Upper lobe of left lung (tissue), 6 donors: ENCODE data around the gene MVP. TPM values are rescaled to one million over a fixed set of nuclear protein-coding genes. Genes with fewer than 3 reads are reported as not detected.

ENCODE experiments used
- ATAC-seq, 2 donors: fragments of 200-7000 bp; cut with Tn5 transposase; one replicate each; pipeline ENCODE4 v1.9.1; 2022; ENCODE audit warnings: mild to moderate bottlenecking in 2 of 2, moderate library complexity in 2 of 2; ENCODE audit not compliant: low FRiP score in 2 of 2
- DNase-seq, 2 donors: peaks; one replicate each; pipeline ENCODE4 v3.0.0-alpha.2; 2019 to 2020
- H3K27ac ChIP-seq, 4 donors: fragments of 200-600 bp; sonication (generic); one replicate each; pipeline ENCODE4 v1.5.1; 2016 to 2019
- H3K27me3 ChIP-seq, 4 donors: fragments of 200-600 bp; sonication (generic); one replicate each; pipeline ENCODE4 v1.5.1; 2017 to 2019
- H3K36me3 ChIP-seq, 4 donors: fragments of 200-600 bp; sonication (generic); one replicate each; pipeline ENCODE4 v1.5.1; 2016 to 2019
- H3K4me1 ChIP-seq, 4 donors: fragments of 200-600 bp; sonication (generic); one replicate each; pipeline ENCODE4 v1.5.1; 2018 to 2019
- H3K4me3 ChIP-seq, 4 donors: fragments of 200-600 bp; sonication (generic); one replicate each; pipeline ENCODE4 v1.5.1; 2017 to 2019; ENCODE audit warnings: mild to moderate bottlenecking in 2 of 4, moderate library complexity in 1 of 4
- H3K9me3 ChIP-seq, 4 donors: fragments of 200-600 bp; sonication (generic); one replicate each; pipeline ENCODE4 v1.5.1; 2018 to 2019
- CTCF ChIP-seq, 6 experiments: fragments of 450-650 bp in 4 of 6; fragments of 200-600 bp in 2 of 6; sonication (generic) in 2 of 6; IDR thresholded peaks; one replicate each; pipeline ENCODE4 v1.5.1; 2016 to 2019; ENCODE audit warnings: antibody characterized with exemption in 6 of 6
- EP300 ChIP-seq, 4 donors: sonication (generic); formaldehyde crosslinking; IDR thresholded peaks; one replicate each; pipeline ENCODE4 v1.5.1; 2017; ENCODE audit warnings: antibody characterized with exemption in 4 of 4, control low read depth in 2 of 4
- POLR2A ChIP-seq, 4 donors: fragments of 450-650 bp; IDR thresholded peaks; one replicate each; pipeline ENCODE4 v1.5.1; 2016 to 2017; ENCODE audit warnings: antibody characterized with exemption in 4 of 4, mild to moderate bottlenecking in 2 of 4
- POLR2AphosphoS5 ChIP-seq, 2 donors: sonication (generic); formaldehyde crosslinking; IDR thresholded peaks; one replicate each; pipeline ENCODE4 v1.5.1; 2017; ENCODE audit warnings: antibody characterized with exemption in 2 of 2
- WGBS, 2 donors: methylation state at CpG; one replicate each; pipeline ENCODE4 v1.1.5; 2017 to 2018; 5-methylcytosine and 5-hydroxymethylcytosine counted together
- total RNA-seq, 6 donors: library from RNA; depleted of rRNA in 4 of 6; stranded (reverse); fragments of >200 nt in 4 of 6; gene quantifications; one replicate each; pipeline versions ENCODE4 v1.1.0 to v1.2.1, GENCODE V29; 2016 to 2021
- donor health status: DM: no; HTN: no; CAD: no; lungs with moderate emphysema.
- donor health status: DM: no; HTN: yes; CAD: no; lungs with severe emphysema.

MVP gene
- total RNA-seq, 6 donors from 2014 or later = 260 to 411 (median 312) TPM

- peak overlapping the region; percentile 41 to 82 (median 73) for H3K4me3 ChIP-seq
- ATAC-seq (peak; percentile 61 to 74), DNase-seq (peak in 1 of 2 donors; percentile 83)
- H3K27me3 ChIP-seq = no peaks in the 10 kb centered on the region
- 50 to 57% methylated on average over 6 to 7 of the region's 7 CpGs for WGBS, 2 donors
- H3K36me3 ChIP-seq = peaks cover 0 to 19% (median 5%) of the 10 kb centered on the region in 4 donors
- peaks cover 77 to 93% (median 84%) of the 10 kb centered on the region in 4 donors for H3K4me1 ChIP-seq
- TF ChIP-seq CTCF (IDR thresholded peaks at IDR 0.05) (no peak), POLR2AphosphoS5 (IDR thresholded peaks at IDR 0.05) (peak in 1 of 2 donors; percentile 41), EP300 (IDR thresholded peaks at IDR 0.05) (peak in 1 of 4 donors; percentile 55)
- peak overlapping the region; percentile 91 to 93 (median 92) for H3K27ac ChIP-seq
- H3K9me3 ChIP-seq = no peaks in the 10 kb centered on the region
Measured at GRCh38 chr16:29821643-29822115, 1.4 kb downstream of the MVP start.

- H3K9me3 ChIP-seq = no peaks in the 10 kb centered on the region
- 29 to 39% methylated on average over 5 to 7 of the region's 7 CpGs for WGBS, 2 donors
- no peaks in the 10 kb centered on the region for H3K27me3 ChIP-seq
- peaks cover 0 to 6% (median under 1%) of the 10 kb centered on the region in 4 donors for H3K36me3 ChIP-seq
- peak overlapping the region in 1 of 4 donors; percentile 10 for H3K4me3 ChIP-seq
- DNase-seq (no peak), ATAC-seq (peak in 1 of 2 donors; percentile 58)
- TF ChIP-seq EP300 (IDR thresholded peaks at IDR 0.05) (peak in 1 of 4 donors; percentile 51), POLR2A (IDR thresholded peaks at IDR 0.05) (no peak), POLR2AphosphoS5 (IDR thresholded peaks at IDR 0.05) (no peak), CTCF (IDR thresholded peaks at IDR 0.05) (no peak)
- peaks cover 60 to 93% (median 82%) of the 10 kb centered on the region in 4 donors for H3K4me1 ChIP-seq
- H3K27ac ChIP-seq = peak overlapping the region; percentile 60 to 93 (median 88)
Measured at GRCh38 chr16:29824589-29825144, 4.4 kb downstream of the MVP start.

- Histone ChIP-seq H3K27ac (peak overlapping the region; percentile 60 to 93 (median 88)), H3K9me3 (no peaks in the 10 kb centered on the region), H3K27me3 (no peaks in the 10 kb centered on the region), H3K36me3 (peaks cover 0 to 13% (median 2%) of the 10 kb centered on the region in 4 donors), H3K4me1 (peaks cover 54 to 94% (median 81%) of the 10 kb centered on the region in 4 donors), H3K4me3 (peak overlapping the region in 2 of 4 donors; percentile 4 to 10)
- 61 to 65% methylated on average over 6 to 10 of the region's 10 CpGs for WGBS, 2 donors
- DNase-seq (no peak), ATAC-seq (peak in 1 of 2 donors; percentile 83)
- TF ChIP-seq EP300 (IDR thresholded peaks at IDR 0.05) (no peak), CTCF (IDR thresholded peaks at IDR 0.05) (no peak), POLR2A (IDR thresholded peaks at IDR 0.05) (no peak), POLR2AphosphoS5 (IDR thresholded peaks at IDR 0.05) (peak in 1 of 2 donors; percentile 18)
Measured at GRCh38 chr16:29825145-29826044, 5.1 kb downstream of the MVP start.

GRCh38 chr16:29826342-29826695 is 6.1 kb downstream of the MVP start:
- DNase-seq (no peak), ATAC-seq (no peak)
- peaks cover 49 to 86% (median 79%) of the 10 kb centered on the region in 4 donors for H3K4me1 ChIP-seq
- peaks cover 0 to 22% (median 12%) of the 10 kb centered on the region in 4 donors for H3K36me3 ChIP-seq
- TF ChIP-seq POLR2A (IDR thresholded peaks at IDR 0.05) (no peak), POLR2AphosphoS5 (IDR thresholded peaks at IDR 0.05) (no peak), CTCF (IDR thresholded peaks at IDR 0.05) (no peak), EP300 (IDR thresholded peaks at IDR 0.05) (no peak)
- H3K9me3 ChIP-seq = no peaks in the 10 kb centered on the region
- peak overlapping the region in 3 of 4 donors; percentile 83 to 93 (median 93) for H3K27ac ChIP-seq
- H3K27me3 ChIP-seq = no peaks in the 10 kb centered on the region
- 90% methylated on average over 7 to 8 of the region's 8 CpGs for WGBS, 2 donors
- H3K4me3 ChIP-seq = no peak overlapping the region
